ENCODE results near the gene FAM3D.

GRCh38 chr3:58697561-58697960 lies 31.0 kb upstream of the FAM3D start:
- TF ChIP-seq CTCF (IDR thresholded peaks at IDR 0.05), result no peak
- no peak for TF ChIP-seq EP300 (IDR thresholded peaks at IDR 0.05)
- TF ChIP-seq POLR2A (IDR thresholded peaks at IDR 0.05), result no peak

All from tibial nerve (tissue), 4 donors.